Epithelial cell of esophagus (primary cell): ENCODE data around the gene MAGI2.

Experiments
- DNase-seq: peaks from one replicate; pipeline ENCODE4 v3.0.0; 2010; ENCODE audit warnings: low read depth
- H3K4me3 ChIP-seq: 2 replicates; pipeline ENCODE4 v1.5.1; 2011; ENCODE audit warnings: mild to moderate bottlenecking, low read length, control low read depth
- TF ChIP-seq, protein P1 (sequence below): IDR thresholded peaks from 2 replicates; pipeline ENCODE4 v1.5.1; 2011; ENCODE audit warnings: low read depth, mild to moderate bottlenecking, low read length, control low read depth, inconsistent platforms; ENCODE audit not compliant: insufficient read depth; ENCODE audit errors: missing control alignments

The MAGI2 gene

DNA sequence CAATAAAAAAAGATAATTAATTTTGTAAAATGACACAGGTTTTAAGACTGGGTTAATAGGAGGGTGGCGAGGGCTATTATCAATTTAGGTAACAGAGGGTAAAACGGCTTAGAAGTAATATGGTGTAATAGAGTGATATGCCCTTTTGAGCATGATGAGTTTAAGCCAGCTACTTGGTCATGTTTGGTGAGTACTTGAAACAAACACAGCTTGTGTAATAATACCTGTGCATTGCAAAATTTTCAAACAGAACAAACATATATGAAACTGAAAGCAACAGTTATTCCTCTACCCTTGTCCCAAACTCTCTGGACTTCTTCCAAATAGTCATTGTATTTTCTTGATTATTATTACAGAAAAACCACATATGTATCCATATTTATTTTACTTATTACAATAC lies 241.7 kb downstream of the MAGI2 start:
- TF ChIP-seq, protein P1, sequence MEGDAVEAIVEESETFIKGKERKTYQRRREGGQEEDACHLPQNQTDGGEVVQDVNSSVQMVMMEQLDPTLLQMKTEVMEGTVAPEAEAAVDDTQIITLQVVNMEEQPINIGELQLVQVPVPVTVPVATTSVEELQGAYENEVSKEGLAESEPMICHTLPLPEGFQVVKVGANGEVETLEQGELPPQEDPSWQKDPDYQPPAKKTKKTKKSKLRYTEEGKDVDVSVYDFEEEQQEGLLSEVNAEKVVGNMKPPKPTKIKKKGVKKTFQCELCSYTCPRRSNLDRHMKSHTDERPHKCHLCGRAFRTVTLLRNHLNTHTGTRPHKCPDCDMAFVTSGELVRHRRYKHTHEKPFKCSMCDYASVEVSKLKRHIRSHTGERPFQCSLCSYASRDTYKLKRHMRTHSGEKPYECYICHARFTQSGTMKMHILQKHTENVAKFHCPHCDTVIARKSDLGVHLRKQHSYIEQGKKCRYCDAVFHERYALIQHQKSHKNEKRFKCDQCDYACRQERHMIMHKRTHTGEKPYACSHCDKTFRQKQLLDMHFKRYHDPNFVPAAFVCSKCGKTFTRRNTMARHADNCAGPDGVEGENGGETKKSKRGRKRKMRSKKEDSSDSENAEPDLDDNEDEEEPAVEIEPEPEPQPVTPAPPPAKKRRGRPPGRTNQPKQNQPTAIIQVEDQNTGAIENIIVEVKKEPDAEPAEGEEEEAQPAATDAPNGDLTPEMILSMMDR = no peak
- peak; percentile 74 for DNase-seq
- no peak overlapping the region for H3K4me3 ChIP-seq

DNA sequence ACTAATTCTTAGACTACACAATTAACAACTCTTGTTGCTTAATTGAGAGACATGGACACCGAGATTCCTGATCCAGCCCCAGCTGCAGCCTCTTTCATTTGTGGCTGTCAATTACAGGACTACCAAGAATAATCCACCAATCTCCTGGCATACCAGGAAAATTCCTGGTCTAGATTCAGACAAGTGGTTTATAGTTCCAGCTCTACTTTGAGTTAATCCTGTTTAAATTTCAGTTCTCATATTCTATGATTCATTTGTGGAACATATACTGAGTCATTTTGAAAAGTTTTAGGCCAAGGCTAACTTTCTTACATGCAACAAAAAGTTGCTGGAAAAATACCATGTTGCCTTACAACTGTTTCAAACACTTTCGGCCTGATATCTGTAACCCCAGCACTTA lies 253.5 kb downstream of the MAGI2 start:
- TF ChIP-seq, protein P1 = no peak
- H3K4me3 ChIP-seq = no peak overlapping the region
- DNase-seq = no peak

DNA sequence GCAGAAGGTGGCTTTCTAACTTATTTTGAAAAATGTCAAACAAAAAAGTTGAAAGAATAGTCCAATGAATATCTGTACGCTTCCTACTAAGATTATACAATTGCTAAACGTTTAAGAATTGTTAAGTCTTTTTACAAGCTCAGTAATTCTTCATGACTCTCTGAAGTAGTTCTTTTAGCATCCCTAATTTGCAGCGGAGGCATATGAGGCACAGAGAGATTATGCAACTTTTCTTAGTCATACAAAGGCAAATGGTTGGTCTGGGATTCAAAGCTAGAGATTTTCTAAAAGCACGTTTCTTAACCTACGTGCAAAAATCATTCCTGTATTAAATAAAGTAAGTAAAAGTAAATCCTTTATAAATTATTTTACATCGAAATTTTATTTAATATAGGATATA lies 254.2 kb downstream of the MAGI2 start:
- TF ChIP-seq, protein P1 = no peak
- DNase-seq = no peak
- H3K4me3 ChIP-seq = no peak overlapping the region

DNA sequence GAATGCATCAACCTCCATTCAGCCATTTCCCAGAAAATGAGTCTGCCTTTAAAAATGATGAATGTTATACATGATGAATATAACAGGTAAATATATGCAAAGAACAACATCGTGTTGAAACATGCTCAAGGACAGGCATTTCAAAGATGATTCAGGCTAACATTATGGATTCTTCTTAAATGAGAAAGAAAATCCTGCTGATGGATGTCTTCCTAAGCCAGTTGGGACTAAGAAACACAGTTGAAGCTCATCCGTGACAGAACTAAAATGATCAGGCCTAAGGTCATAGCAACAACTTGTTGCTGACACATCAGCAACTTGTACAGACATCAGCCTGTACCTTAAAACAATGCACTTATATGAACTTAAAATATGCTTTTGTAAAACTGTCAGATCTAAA lies 267.9 kb downstream of the MAGI2 start:
- TF ChIP-seq, protein P1 = no peak
- DNase-seq = peak; percentile 99
- no peak overlapping the region for H3K4me3 ChIP-seq

DNA sequence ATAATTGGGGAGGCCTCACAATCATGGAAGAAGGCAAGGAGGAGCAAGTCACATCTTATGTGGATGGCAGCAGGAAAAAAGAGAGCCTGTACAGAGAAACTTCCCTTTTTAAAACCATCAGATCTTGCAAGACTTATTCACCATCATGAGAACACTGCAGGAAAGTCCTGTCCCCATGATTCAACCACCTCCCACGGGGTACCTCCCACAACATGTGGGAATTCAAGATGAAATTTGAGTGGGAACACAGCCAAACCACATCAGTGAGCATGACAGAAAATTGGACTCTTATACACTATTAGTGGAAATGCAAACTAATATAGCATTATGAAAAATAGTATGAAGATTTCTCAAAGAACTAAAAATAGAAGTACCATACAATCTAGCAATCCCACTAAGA lies 271.2 kb downstream of the MAGI2 start:
- H3K4me3 ChIP-seq = no peak overlapping the region
- TF ChIP-seq, protein P1 = no peak
- peak; percentile 95 for DNase-seq

DNA sequence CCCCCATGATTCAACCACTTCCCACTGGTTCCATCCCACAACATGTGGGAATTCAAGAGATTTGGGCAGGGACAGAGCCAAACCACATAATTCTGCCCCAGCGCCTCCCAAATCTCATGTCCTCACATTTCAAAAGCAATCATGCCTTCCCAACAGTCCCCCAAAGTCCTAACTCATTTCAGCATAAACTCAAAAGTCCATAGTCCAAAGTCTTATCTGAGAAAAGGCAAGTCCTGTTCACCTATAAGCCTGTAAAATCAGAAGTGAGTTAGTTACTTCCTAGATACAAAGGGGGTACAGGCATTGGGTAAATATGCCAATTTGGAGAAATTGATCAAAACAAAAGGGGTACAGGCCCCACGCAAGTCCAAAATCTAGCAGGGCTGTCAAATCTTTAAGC lies 272.9 kb downstream of the MAGI2 start:
- no peak for DNase-seq
- no peak overlapping the region for H3K4me3 ChIP-seq
- TF ChIP-seq, protein P1 = no peak

DNA sequence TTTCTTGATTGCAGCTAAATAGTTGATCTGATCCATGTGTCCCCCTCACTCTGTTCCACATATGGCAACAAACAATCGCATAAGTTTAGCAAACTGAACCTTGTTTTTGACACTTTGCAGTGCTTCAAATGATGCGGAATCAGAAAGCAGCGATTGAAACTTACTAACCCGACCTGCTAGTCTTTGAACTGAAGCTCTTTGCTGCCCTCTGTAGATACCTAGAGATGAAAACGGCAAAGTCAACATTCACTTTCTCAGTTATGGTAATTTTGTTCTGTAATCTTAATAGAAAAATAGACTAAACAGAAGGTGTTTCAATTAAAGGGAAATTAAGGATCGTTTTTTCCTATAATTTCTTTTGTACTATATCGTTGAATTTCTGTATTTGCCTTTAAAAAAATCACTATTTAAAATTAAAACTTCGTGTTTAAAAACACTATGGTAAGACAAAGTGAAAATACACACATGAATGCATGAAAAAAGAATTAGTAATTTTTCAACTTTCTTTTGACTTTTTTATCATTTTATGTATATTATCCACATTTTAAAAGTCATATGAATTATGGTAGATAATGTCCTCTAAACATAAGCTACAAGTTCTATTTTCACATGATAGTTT lies 276.5 kb downstream of the MAGI2 start:
- no peak overlapping the region for H3K4me3 ChIP-seq
- TF ChIP-seq, protein P1 = peak; percentile 78
- DNase-seq = peak; percentile 64
